Tibial artery (tissue), 4 donors: ENCODE data around the gene ALG1.
"Not testable (repeated sequence)": the region's sequence is repeated elsewhere in the genome, so short reads cannot be mapped to it uniquely, and the experiment has no call there.

Experiments used
- DNase-seq, 2 donors: peaks; one replicate each; pipeline ENCODE4 v3.0.0-alpha.2; 2019
- H3K27ac ChIP-seq, 2 donors: fragments of 200-600 bp; sonication (generic) in 1 of 2; 1 replicate in 1 of 2; 2 replicates in 1 of 2; pipeline ENCODE4 v1.5.1; 2018 to 2019; ENCODE audit warnings: mild to moderate bottlenecking in 1 of 2
- H3K27me3 ChIP-seq, 2 donors: fragments of 200-600 bp; sonication (generic) in 1 of 2; one replicate each; pipeline versions ENCODE4 v1.5.1 to v1.6.0; 2016 to 2019
- H3K36me3 ChIP-seq, 3 donors: fragments of 200-600 bp; sonication (generic) in 2 of 3; one replicate each; pipeline ENCODE4 v1.5.1; 2016 to 2019; ENCODE audit warnings: mild to moderate bottlenecking in 2 of 3
- H3K4me1 ChIP-seq, 4 donors: fragments of 200-600 bp; sonication (generic) in 2 of 4; 1 replicate in 3 of 4; 2 replicates in 1 of 4; pipeline ENCODE4 v1.5.1; 2016 to 2019
- H3K4me3 ChIP-seq, 2 donors: fragments of 200-600 bp; sonication (generic) in 1 of 2; 1 replicate in 1 of 2; 2 replicates in 1 of 2; pipeline ENCODE4 v1.5.1; 2018 to 2019; ENCODE audit warnings: mild to moderate bottlenecking in 2 of 2
- H3K9me3 ChIP-seq, 3 donors: fragments of 200-600 bp; sonication (generic) in 1 of 3; one replicate each; pipeline ENCODE4 v1.5.1; 2016 to 2019
- intact Hi-C: fragments of 100-400 bp; cut with DNase I; formaldehyde crosslinking; loops from one replicate; pipeline ENCODE4 v1.15.0; 2023; ENCODE audit warnings: low total_unique reads

Gene ALG1

DNA sequence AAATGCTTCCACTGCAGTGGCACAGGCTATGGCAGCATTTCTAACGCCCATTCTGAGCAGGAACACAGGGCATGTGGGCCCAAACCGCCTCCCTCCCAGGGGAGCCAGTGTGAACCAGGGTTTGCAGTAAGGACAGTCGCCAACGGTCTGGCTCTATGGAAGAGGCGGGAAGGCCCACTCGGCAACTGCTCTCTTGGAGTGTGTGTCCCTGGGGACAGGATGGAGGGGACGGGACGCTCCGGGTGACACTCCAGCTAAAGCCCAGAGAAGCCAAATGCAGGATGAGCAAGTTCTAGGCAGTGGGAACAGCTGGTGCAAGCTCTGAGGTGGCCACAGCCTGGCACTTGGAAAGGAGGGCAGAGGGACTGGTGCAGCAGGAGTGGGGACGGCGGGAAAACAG is 22.1 kb downstream of the ALG1 start:
- H3K4me1 ChIP-seq, H3K27ac ChIP-seq, H3K27me3 ChIP-seq, intact Hi-C loops, DNase-seq, H3K9me3 ChIP-seq, H3K4me3 ChIP-seq: not testable (repeated sequence)
- peaks cover 0 to 20% (median 14%) of the 10 kb centered on the region in 3 donors for H3K36me3 ChIP-seq

GRCh38 chr16:5095145-5095830 is 23.6 kb downstream of the ALG1 start:
- H3K4me3 ChIP-seq, H3K27ac ChIP-seq, H3K27me3 ChIP-seq, H3K36me3 ChIP-seq, intact Hi-C loops, DNase-seq, H3K9me3 ChIP-seq, H3K4me1 ChIP-seq: not testable (repeated sequence)

- peak overlapping the region; percentile 86 to 87 for H3K27ac ChIP-seq
- H3K4me1 ChIP-seq, DNase-seq, H3K27me3 ChIP-seq, H3K36me3 ChIP-seq, intact Hi-C loops, H3K9me3 ChIP-seq: not testable (repeated sequence)
- peak overlapping the region; percentile 93 to 96 for H3K4me3 ChIP-seq
Measured at GRCh38 chr16:5096437-5097060, 24.9 kb downstream of the ALG1 start.

DNA sequence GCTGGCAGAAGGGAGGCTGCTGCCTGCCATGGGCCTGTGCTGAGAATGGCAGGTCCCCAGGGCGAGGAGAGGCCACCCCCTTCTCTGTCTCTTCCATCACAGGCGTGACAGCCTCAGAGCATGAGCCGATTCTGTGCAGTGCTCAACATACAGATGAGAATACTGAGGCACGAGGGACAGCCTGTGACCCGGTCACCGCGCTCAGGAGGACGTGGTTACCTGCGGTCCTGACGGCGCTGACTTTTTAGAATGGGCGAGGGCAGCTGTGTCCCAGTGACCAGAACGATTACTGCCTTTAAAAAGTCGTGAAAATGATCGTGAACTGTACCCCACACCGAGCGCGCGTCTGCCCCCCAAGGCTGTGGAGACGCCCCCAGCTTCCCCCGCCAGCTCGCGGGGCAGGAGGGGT is 25.4 kb downstream of the ALG1 start:
- H3K4me1 ChIP-seq, H3K9me3 ChIP-seq, intact Hi-C loops, H3K27me3 ChIP-seq, DNase-seq, H3K36me3 ChIP-seq: not testable (repeated sequence)
- Histone ChIP-seq H3K27ac (peak overlapping the region; percentile 86 to 87), H3K4me3 (peak overlapping the region; percentile 93 to 96)

DNA sequence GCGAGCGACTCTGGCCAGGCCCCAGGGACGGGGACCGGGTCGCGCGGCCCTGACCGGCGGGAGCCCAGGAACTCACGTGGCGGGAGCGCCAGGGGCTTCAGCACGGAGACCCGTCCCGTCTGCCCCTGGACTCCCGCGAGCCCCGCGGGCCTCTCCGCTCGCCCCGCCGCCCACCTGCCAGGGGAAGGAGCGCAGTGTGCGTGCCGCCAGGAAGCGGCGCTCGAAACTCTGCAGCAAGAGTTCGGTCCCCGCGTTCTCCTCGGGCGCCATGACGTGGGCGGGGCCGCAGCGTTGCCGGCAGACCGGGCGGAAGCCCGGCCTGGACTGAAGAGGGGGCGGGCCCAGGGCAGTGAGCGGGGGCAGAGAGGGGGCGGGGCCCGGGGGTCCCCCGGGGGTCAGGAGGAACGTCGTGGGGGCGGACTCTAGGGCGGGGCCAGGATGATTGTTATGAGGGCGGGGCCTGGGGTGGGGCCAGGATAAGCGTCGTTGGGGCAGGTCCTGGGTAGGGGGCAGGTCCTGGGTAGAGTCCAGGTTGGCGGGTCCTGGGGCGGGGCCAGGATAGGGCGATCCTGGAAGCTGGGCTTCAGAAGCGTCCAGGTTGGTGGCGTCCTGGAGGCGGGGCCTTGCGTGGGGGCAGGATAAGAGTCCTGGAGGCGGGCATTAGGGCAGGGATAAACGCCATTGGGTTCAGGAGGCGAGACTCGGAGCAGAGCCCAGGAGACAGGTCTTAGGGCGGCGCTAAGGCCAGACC is 26.0 kb downstream of the ALG1 start, which contains the start of gene EEF2KMT:
EEF2KMT (minus strand) TSS at position 326 of the 751 bp plus-strand sequence; CDS start at position 270, 56 bp downstream.
- intact Hi-C loops, H3K4me1 ChIP-seq, H3K27me3 ChIP-seq, H3K9me3 ChIP-seq, H3K36me3 ChIP-seq: not testable (repeated sequence)
- peak within 1 kb of the TSS; percentile 86 to 89 for H3K27ac ChIP-seq
- H3K4me3 ChIP-seq: peak within 1 kb of the TSS; percentile 93 to 96
- peak; percentile 100 for DNase-seq

DNA sequence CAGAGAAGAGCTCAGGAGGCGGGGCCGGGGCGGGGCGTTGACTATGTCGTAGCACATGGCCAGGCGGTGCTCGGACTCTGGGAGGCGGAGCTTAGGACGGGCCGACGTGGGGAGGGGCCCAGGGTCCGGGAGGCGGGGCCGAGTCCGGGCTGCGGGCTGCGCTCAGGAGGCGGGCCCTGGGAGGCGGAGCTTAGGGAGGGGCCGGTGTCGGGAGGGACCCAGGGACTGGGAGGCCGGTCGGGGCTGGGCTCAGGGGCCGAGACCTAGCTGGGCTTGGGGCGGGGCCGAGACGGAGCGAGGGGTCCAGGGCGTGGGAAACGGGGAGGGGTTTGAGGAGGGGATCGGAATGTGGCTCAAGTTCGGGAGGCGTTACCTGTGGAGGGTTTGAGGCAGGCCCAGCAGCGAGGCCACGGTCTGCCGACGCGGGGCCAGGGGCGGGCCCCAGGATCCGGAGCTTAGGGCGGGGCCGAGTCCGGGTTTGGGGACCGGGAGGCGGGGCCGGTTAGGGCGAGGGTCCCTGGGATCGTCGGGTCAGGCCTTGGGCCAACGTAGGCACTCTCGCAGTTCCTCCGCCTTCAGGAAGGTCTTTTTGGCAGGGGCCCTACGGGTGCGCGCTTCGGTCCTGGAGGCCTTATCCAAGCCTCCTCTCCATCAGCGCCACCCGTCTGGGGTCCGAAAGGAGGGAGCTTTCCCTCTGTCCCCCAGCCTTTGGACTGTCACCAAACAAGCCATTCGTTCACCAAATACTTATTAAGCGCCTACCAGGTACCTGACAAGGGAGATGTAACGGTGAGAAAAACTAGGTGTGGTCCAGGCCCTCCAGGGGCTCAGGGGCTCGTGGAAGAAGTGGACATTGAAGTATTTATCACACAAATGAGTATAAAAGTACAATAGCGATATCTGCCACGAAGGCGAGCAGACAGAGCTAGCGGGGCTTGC is 26.8 kb downstream of the ALG1 start:
- H3K9me3 ChIP-seq, H3K4me1 ChIP-seq, H3K27me3 ChIP-seq, H3K36me3 ChIP-seq, intact Hi-C loops: not testable (repeated sequence)
- Histone ChIP-seq H3K4me3 (peak overlapping the region; percentile 93 to 96), H3K27ac (peak overlapping the region; percentile 86 to 89)
- DNase-seq: peak; percentile 72 to 90

DNA sequence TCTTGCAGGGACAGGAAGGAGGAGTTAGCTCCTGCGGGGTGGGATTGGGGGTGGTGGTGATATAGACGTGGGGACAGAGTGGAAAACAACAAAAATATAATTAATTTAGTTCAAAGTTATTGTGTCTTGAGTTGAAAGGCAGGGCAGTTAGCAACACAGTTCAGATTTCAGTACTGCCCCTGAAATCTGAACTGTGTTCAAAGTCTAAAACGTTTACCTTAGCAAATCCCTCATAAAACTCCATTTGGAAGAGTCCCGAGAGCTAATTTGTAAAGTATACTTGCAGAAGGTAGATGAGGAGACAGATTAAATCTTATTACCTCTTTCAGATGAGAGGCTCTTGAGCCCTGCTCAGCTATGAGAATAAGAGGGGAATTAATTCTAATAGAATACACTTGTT is 27.5 kb downstream of the ALG1 start:
- peak overlapping the region; percentile 93 to 96 for H3K4me3 ChIP-seq
- H3K36me3 ChIP-seq, H3K9me3 ChIP-seq, H3K27me3 ChIP-seq, intact Hi-C loops, DNase-seq, H3K4me1 ChIP-seq: not testable (repeated sequence)
- H3K27ac ChIP-seq: peak overlapping the region in 1 of 2 donors; percentile 89

DNA sequence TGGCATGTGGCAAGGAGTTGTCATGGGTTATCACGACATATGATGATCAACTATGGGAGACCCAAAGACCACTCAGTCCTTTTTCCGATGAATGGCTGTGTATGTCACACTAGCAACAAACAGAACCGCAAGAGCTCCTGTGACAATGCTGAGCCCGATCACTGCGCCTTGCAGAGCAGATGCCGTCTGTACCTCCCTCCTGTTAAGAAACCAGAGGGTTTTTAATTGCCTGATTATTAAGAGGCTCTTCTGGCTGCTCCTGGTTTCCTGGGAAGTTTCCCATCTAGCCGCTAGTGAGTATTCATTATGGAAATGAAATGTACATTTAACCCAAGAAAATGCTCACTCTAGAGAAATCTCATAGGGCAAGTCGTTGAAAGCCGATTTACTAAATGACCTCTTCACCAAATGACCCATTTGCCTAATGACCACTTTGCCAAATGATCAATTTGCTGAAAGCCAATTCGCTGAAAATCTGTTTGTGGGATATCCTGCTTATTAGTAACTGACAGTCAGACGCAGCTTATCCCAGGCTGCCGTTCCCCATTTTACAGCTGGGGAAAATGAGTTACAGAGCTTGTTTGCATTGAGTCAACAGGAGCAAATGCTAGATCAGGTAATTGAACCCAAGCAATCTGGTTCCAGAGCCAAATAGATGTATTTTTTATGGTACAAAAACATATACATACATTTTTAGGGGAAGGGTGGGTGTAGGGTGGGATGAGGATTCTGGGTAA is 31.8 kb downstream of the ALG1 start:
- H3K27me3 ChIP-seq: not testable (repeated sequence)

DNA sequence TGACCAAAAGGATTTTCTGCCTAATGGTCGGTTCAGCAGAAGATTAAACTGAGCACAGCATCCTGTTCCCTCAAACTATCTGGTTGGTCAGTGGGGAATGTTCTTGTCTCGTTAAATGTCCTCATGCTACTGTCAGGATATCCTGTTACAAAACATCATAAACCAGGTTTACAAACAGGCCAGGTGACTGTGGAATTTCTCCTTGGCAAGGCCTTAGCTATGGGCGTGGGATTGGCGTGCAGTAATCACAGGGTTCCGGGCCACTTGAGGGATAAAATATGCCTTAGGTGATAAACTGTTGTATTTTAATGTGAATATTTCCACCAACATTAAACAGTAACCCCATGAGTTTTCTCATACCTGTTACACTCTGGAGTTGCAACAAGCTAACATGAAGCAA is 33.4 kb downstream of the ALG1 start:
- H3K4me1 ChIP-seq, intact Hi-C loops, H3K4me3 ChIP-seq, H3K36me3 ChIP-seq, H3K9me3 ChIP-seq, H3K27ac ChIP-seq, DNase-seq, H3K27me3 ChIP-seq: not testable (repeated sequence)

More for the DNA sequence above, 31.8 kb downstream of the ALG1 start:
- DNase-seq, H3K4me1 ChIP-seq, H3K9me3 ChIP-seq, H3K4me3 ChIP-seq, intact Hi-C loops, H3K36me3 ChIP-seq, H3K27ac ChIP-seq: not testable (repeated sequence)
